ENCODE data around the gene PLAAT2.

- TF ChIP-seq CTCF (IDR thresholded peaks at IDR 0.05) = no peak
- TF ChIP-seq IRF2 (CRISPR knock-in tag; IDR thresholded peaks at IDR 0.05; ENCODE audit: borderline replicate concordance, low read depth) = no peak
- TF ChIP-seq TEAD4 (CRISPR knock-in tag; IDR thresholded peaks at IDR 0.05) = no peak
- TF ChIP-seq ETV6 (CRISPR knock-in tag; IDR thresholded peaks at IDR 0.05) = no peak
- no peak for TF ChIP-seq MAX (CRISPR knock-in tag; IDR thresholded peaks at IDR 0.05)
- no peak for TF ChIP-seq E2F4 (CRISPR knock-in tag; IDR thresholded peaks at IDR 0.05; ENCODE audit: borderline replicate concordance, low read depth)
- TF ChIP-seq TCF7 (CRISPR knock-in tag; IDR thresholded peaks at IDR 0.05; ENCODE audit: low read depth) = no peak
- no peak for TF ChIP-seq GABPB1 (CRISPR knock-in tag; IDR thresholded peaks at IDR 0.05)
Measured at GRCh38 chr11:63560506-63561180, 2.5 kb downstream of the PLAAT2 start.
